ENCODE results near the gene GEN1.

Gene GEN1

DNA sequence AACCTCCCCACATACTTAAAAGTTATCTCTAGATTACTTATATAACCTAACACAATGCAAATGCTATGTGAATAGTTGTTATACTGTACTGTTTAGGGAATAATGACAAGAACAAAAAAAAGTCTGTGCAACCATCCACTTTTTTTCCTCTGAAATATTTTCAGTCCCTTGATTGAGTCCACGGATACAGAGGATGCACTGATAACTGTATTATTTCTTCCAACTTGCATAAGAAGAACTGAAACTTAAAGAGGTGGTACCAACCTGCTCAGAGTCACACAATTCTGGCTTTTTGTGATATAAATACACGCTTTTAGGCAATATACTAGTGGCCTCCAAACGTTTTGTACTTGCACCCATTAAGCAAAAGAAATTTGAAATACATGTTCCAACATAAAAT lies 1.7 kb upstream of the GEN1 start:
- no peak for TF ChIP-seq CTCF (IDR thresholded peaks at IDR 0.05; ENCODE audit: control insufficient read depth, insufficient read depth, low read depth, low read length, missing control alignments)
- DNase-seq (ENCODE audit: low read depth) = no peak
- H3K4me3 ChIP-seq (ENCODE audit: control insufficient read depth, low read depth, low read length) = no peak overlapping the region

DNA sequence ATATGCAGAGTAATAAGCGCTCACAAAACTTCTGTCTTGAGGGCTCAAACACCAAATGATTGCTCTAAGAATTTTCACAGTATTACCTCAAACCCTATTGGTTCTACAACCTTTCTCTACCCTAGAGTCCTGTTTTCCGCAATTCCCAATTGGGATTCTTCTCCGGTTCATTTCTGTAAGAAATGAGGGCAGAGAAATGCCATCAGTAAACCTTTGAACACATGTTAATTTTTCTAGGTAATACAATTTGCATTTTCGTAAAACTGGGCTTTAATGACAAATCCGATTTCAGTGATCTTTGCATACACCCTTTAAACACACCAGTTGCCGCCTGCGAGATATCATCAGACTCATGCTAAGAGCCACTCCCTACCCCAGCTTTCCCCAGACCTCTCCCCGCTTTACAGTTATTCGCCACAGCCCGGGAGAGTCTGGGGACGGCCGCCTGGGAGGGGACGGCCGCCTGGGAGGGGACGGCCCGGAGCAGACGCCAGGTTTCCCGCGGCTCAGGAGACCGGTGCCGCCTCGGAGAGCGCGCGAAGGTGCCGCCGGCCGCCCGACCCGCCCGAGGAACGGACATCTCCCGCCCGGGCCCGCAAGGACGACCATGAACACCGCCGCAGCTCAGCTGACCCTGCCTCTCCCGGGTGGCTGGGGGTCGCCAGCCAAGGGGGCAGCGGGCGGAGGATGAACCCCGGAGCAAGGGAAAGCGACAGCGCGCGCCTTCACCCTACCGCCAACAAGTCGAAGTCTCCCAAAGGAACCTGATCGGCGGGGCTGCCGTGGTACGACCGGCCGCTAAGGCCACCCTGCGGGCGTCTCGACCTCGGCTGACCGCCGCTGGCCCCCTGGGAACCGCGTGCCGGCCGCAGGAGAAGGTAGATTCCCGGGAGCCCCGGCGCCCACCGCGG lies 791 bp upstream of the GEN1 start:
- DNase-seq (ENCODE audit: low read depth) = no peak

DNA sequence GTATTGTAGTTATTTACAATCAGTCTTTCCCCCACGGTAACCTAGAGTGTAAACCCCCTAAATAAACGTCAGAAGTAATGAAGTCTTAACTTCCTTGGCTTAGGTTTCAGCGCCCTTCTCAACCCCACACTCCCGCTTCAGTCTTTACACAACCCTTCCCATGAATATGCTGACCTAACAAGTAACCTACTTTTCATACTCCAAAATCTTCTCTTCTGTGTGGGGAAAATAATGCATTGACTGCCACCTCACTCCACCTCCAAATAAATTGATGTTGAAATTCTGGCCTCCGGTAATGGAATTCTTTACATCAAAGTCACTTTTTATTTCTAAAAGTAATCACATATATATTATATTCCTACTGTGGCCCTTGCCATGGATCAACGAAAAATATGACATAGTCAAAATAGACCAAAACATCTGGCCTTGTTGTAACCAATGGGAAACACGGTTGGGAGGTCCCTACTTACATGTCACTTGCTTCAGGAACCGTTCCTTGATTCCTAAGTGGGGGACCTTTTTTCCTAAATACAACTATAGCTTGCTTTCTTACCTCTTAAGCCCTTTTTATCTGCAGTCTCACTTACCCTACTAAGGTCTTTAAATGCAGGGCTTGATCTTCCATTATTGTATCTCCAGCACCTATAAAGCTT lies 961 bp downstream of the GEN1 start:
- DNase-seq (ENCODE audit: low read depth) = no peak
- TF ChIP-seq CTCF (IDR thresholded peaks at IDR 0.05; ENCODE audit: control insufficient read depth, insufficient read depth, low read depth, low read length, missing control alignments) = no peak
- H3K4me3 ChIP-seq (ENCODE audit: control insufficient read depth, low read depth, low read length) = peak overlapping the region; percentile 95

More for the DNA sequence above, 791 bp upstream of the GEN1 start:
- TF ChIP-seq CTCF (IDR thresholded peaks at IDR 0.05; ENCODE audit: control insufficient read depth, insufficient read depth, low read depth, low read length, missing control alignments) = no peak
- H3K4me3 ChIP-seq (ENCODE audit: control insufficient read depth, low read depth, low read length) = peak overlapping the region; percentile 95

DNA sequence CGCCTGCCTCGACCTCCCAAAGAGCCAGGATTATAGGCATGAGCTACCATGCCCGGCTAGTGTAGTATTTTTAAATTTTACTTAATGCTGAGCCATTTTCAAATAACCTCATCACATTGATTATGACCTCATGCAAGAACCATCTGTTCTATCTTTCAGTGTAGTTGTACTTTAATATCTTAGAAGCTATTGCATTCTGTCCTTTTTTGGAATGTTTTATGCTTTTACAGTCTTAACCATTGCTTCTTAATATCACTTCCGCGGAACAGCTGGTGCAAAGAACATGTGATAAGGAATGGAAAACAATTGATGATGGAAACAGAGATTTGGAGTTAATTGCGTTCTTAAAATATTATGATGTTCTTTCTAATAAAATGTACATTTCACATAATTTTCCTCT lies 2.7 kb downstream of the GEN1 start:
- no peak for DNase-seq (ENCODE audit: low read depth)
- no peak for TF ChIP-seq CTCF (IDR thresholded peaks at IDR 0.05; ENCODE audit: control insufficient read depth, insufficient read depth, low read depth, low read length, missing control alignments)
- H3K4me3 ChIP-seq (ENCODE audit: control insufficient read depth, low read depth, low read length) = no peak overlapping the region

DNA sequence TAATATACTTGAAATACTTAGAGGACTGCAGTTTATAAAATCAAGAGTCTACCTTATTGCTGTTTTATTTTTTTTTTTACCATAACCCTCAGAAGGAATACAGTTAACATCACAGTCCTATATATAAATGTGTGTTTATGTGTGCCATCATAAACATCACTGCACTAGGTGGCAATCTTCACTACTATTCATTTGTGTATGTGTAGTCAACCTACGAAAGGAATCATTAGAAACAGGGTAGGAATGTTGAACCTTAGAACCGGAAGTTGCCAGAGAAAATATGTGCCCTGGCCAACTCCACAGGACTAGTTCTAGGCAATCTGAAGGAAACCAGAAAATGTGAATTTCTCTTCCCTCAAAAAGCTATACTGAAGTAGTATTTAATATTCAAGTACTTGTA lies 3.4 kb downstream of the GEN1 start:
- TF ChIP-seq CTCF (IDR thresholded peaks at IDR 0.05; ENCODE audit: control insufficient read depth, insufficient read depth, low read depth, low read length, missing control alignments) = no peak
- H3K4me3 ChIP-seq (ENCODE audit: control insufficient read depth, low read depth, low read length) = no peak overlapping the region
- DNase-seq (ENCODE audit: low read depth) = no peak

DNA sequence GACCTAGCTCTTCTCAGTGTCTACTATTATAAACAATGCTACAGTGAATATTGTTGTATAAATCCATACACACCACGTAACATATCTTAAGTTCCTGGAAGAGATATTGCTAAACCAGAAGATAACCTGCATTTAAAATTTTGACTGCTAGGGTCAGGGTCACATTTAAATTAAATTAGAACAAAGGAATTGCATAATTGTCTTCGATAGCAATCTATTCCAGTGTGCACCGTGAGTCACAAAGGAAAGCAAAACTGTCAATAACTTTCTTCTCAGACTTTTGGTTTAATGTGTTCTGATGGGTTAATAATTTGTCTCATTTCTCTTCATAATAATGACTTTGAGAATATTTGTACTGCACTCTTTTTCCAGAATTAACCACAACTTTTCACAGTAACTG lies 4.2 kb downstream of the GEN1 start:
- no peak for TF ChIP-seq CTCF (IDR thresholded peaks at IDR 0.05; ENCODE audit: control insufficient read depth, insufficient read depth, low read depth, low read length, missing control alignments)
- DNase-seq (ENCODE audit: low read depth) = no peak
- no peak overlapping the region for H3K4me3 ChIP-seq (ENCODE audit: control insufficient read depth, low read depth, low read length)

All from AG09309 (cell line).